HG03196 (cell line): ENCODE measurements around the gene ZNF221.

ENCODE experiments used
- ATAC-seq: cut with Tn5 transposase; IDR thresholded peaks from one replicate; pipeline ENCODE4 v1.9.1; 2021; ENCODE audit not compliant: unreplicated experiment

ZNF221 gene

DNA sequence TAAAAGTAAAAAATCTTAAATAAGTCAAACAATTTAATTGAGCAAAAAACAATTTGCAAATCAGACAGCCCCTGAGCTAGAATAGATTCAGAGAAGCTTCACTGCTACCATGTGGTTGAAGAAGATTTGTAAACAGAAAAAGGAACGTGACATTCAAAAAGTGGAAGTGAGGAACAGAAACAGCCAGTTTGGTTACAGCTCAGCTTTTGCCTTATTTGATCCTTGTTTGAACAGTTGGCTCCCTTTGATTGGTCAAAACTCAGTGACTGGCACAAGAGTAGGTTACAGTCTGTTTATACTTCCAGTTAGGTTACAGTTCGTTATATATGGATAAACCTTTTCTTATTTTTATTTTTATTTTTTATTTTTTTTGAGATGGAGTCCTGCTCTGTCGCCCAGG lies 5.8 kb downstream of the ZNF221 start:
- no peak for ATAC-seq

DNA sequence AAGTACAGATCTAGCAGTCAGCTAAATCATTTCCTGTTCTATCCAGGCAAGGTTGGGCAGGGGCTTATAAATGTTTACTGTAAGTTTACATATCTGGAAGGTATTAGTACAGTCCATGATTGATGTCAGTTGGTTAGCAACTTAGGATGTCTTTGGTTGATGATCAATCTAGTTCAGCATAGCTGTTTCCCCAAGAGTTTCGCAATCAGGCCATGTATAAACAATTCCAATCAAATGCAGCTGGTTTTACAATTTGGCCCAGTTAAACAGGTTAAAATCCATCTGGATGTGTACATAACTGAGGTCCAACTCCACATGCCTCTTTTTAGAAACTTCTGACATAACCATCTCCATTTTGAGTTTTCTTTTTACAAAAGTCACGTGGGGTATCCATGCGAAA lies 6.9 kb downstream of the ZNF221 start:
- ATAC-seq, result no peak

DNA sequence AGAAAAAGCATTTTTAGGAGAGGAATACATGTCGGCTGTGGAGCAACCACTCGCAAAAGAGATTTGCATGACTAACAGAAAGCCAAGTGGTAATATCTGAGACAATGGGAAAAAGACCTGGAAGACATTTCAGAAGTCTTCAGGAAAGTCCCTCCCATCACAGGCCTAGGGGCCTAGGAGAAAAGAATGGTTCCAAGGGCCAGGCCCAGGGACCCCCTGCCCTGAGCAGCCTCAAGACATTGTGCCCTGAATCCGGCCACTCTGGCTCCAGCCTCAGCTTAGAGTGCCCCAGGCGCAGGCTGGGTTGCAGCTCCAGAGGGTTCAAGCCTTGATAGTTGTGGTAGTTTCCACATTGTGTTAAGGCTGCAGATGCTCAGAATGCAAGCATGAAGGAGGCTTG lies 9.4 kb downstream of the ZNF221 start:
- no peak for ATAC-seq

DNA sequence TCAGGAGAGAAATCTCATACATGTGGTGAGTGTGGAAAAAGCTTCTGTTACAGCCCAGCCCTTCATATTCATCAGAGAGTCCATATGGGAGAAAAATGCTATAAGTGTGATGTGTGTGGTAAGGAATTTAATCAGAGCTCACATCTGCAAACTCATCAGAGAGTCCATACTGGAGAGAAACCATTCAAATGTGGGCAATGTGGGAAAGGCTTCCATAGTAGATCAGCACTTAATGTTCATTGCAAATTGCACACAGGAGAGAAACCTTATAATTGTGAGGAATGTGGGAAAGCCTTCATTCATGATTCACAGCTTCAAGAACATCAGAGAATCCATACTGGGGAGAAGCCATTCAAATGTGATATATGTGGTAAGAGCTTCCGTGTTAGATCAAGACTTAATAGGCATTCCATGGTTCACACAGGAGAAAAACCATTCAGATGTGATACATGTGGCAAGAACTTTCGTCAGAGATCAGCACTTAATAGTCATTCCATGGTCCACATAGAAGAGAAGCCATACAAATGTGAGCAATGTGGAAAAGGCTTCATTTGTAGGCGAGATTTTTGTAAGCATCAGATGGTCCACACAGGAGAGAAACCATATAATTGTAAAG lies 15.2 kb downstream of the ZNF221 start:
- ATAC-seq, result no peak

DNA sequence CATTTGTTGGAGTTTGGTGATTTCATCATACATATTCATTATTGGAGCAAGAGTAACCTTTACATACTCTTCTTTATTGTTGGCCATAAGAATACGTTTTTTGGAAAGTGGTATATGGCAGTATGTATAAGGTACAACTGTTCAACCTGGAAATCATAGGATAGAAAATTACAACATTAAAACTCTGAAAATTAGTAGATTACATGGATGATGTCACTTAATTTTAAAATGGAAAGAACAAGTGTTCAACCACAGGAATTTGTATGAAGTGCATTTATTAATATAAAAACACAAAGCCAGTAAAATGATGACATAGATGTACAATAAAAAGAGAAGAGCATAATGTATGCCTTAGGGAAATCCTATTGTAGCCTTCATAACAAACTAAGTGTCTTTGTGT lies 25.7 kb downstream of the ZNF221 start:
- no peak for ATAC-seq

DNA sequence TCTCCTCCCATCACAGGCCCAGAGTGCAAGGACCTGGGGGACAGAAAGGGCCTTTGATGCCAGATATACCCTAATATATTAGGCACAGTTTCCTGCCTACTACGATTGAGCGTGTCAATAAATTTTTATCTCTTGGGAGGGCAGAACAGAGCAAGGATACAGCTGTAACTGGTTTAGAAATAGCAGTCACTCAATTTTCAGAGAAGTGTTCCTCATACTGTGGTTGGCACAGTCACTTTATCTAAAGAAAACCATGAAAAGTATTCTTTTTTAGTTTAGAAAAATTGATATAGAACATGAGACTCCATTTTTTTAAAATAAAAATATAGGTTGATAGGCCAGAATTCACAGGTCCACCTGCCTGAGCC lies 32.5 kb downstream of the ZNF221 start:
- peak; percentile 16 for ATAC-seq

DNA sequence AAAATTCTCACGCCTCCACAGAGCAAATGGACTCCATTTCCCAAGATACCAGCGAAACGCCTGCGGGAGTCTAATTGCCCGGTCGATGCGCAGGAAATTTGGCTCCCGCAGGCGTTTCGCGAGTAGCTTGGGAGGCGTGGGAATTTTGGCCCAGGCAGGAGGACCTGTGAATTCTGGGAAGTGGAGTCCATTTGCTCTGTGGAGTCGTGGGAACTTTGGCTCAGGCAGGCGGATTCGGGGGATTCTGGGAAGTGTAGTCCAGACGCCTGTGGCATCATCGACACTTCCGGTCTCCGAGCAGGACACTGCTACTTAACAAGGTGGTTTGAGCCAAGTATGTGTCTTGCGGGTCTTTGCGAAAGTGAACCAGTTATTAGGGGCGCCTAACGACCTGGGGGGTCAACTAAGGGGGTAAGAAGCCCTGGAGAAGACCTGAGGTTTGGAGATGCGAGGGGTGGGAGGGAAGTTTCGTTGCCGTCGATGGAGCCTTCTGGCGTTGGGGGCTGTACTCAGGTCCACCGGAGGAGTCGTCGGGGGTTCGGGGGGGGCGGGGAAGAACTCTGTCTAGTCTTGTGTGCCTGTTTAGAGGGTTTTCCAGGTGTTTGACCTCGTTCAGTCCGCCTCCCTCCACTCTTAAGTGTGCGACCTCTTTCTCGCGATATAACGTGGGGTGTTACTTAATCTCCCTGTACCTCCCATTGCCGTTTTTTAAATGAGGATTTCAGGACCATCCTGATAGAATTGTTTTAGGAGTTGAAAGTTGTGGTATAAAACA lies 33.1 kb downstream of the ZNF221 start, which contains the start of gene ZNF155:
TSS of gene ZNF155 (plus strand) at position 277 of the 775 bp plus-strand sequence. CDS start 4,356 bp downstream, outside the sequence.
- peak; percentile 83 for ATAC-seq

DNA sequence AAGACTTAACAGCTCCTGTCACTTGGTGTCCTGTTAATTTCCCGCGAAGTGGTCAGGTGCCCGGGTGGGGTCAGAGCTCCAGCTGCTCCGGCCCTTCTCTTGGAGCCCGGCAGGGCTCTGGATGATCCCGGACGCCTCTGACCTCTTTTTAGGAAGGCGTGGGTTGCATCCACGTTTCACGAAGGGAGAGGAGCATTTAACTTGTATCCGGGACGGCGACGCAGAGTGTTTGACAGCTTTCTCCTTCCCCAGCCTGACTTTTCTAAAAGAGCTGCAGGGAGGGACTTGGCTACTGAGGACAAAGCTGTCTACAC lies 33.6 kb downstream of the ZNF221 start:
- ATAC-seq, result peak; percentile 22

DNA sequence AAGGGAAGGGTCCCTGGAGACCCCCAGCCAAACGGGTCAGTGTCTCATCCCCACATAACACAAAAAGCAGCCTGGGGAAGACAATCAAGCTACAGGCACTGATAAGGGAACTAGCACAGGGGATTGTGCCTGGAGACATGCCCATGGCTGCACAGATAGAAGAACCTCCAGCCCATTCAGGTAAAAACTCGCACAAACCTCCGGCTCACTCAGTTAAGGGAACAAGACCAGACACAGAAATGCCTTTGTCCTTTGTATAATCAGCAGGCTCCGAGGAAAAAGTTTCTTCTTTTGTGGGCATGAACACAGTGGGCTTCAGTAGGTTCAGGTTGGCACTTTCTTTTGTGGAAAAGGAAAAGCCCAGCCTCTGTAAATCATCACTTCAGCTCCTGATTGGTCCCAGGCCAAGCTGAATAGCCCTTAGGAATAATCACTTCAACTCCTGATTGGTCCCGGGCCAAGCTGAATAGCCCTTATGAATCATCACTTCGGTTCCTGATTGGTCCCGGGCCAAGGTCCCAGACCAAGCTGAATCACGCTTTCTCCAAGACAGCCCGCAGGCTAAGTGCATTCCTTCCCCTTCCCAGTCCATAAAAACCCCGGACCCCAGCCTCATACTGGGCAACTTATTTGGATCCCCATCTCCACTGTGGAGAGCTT lies 46.7 kb downstream of the ZNF221 start:
- ATAC-seq, result no peak

DNA sequence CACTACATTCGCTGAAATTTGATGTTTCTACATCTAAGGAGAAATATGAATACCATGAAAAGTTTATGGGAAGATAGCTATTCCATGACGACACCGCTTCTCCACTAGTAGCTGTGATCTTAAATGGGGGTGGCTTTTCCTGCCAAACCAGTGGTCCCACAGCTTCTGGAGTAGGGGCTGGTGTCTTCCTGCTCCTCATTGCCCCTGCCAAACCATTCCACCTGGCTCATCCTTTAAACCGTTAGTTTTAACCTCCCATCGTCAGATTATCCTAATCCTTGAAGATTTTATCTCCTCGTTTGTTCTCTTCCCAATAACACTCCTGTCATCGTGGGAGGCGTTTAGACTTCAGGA lies 51.2 kb downstream of the ZNF221 start:
- ATAC-seq, result no peak

DNA sequence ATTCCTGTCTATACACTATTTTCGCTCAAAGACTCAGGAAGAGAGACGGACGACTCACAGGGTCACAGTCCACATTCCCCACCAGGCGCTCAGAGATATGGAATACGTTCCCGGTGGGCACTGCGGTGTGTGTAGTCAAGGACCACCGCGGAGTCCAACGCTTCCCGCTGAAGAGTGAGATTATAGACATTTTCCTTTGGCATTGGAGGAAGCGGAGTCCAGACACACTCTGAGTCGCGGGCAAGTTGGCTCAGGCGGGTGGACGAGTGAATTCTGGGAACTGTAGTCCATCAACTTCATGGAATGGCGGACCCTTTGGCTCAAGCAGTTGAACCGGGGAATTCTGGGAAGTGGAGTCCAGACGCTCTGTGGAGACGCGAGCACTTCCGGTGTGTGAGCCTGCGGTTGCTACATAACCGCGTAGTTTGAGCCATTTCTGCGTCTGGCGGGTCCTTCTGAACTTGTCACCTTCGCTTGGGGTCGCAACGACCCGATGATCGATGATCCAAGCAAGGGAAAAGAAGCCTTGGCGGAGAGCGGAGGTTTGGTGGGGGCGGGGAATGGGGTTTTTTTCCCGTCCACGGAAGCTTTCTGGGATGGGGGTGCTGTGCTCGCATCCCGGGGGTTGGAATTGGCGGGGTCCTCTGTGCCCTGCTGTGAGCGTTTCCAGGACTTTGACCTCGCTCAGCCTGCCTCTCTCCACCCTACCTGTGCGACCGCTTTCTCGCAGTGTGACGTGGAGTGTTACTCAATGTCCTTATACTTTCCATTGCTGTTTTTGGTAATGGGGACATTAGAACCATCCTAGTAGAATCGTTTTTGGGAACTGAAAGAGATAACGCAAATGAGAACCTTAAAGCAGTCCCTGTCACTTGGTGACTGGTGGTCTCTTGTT lies 51.8 kb downstream of the ZNF221 start, which contains the start of gene ZNF230:
TSS of gene ZNF230 (plus strand) at position 392 of the 895 bp plus-strand sequence. CDS start 4,122 bp downstream, outside the sequence.
- ATAC-seq, result peak; percentile 96

DNA sequence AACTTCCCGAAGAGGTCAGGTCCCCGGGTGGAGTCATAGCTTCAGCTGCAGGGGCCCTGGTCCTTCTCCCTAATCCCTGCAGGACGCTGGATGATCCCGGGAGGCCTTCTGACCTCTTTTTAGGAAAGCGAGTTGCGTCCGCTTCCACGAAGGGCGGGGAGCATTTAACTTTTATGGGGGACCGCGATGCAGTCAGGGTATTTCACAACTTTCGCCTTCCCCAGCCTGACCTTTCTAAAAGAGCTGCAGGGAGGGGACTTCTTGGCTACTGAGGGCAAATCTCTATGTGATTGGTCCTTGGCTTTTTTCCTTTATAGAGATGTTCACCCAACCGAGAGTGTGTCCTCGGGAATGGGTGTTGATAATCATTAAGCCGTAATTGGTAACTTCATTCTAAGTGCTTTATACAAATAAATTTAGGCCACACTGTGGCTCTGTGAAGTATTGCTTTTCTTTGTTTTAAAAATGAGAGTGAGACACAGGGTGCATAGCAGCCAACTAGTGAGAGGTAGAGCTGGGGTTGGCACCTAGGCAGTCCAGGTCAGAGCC lies 52.5 kb downstream of the ZNF221 start:
- ATAC-seq, result peak; percentile 22

DNA sequence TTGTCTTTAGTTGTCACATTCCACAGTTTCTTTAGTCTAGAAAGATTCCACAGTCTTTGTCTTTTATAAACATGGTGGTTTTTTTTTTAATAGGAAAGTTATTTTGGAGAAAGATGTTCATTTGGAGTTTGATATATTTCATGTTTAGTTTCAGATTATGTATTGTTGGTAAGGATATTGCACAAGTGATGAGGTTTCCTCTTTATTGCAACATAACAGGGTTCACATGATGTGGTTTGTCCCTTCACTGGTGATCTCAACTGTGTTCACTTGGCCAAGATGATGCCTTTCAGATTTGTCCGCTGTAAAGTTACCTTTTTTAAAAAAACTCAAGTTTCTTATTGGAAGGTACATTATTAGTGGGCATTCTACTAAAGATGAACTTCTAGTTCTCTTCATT lies 54.9 kb downstream of the ZNF221 start:
- no peak for ATAC-seq

DNA sequence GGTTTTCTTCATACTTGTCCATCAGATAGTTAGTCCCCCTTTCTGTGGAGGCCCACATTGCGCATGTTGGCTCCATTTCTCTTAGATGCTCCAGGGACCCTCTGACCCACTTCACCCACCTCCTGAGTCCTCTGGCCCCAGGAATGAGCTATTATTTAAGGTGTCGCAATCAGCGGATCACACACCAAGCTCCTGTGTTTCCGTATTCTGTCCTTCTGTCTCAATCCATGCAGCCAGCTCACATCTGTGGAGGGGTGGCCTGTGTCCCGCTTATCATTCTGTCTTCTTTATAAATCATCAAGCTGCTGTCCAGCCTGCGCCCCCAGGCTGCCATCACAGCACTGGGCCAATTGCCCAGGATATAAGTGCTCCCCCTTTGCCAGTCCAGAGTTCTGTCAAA lies 56.4 kb downstream of the ZNF221 start:
- ATAC-seq, result no peak

DNA sequence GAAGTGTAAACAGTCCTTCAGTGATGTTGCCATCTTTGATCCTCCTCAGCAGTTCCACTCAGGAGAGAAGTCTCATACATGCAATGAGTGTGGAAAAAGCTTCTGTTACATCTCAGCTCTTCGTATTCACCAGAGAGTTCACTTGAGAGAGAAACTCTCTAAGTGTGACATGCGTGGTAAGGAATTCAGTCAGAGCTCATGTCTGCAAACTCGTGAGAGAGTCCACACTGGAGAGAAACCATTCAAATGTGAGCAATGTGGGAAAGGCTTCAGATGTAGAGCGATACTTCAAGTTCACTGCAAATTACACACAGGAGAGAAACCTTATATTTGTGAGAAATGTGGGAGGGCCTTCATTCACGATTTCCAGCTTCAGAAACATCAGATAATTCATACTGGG lies 59.4 kb downstream of the ZNF221 start:
- no peak for ATAC-seq
